Spinal cord (tissue), 10 donors: ENCODE results near the gene TBC1D10A. TPM values are rescaled to one million over a fixed set of nuclear protein-coding genes. Genes with fewer than 3 reads are reported as not detected.
A peak's percentile ranks its signal among the peaks of the same experiment; 100 is the strongest.

ENCODE experiments used
- DNase-seq, 6 donors: peaks; one replicate each; pipeline versions ENCODE4 v3.0.0 to v3.0.0-alpha.2; 2013 to 2015; ENCODE audit warnings: low spot score in 6 of 6, low read depth in 4 of 6
- H3K27ac ChIP-seq: one replicate; pipeline ENCODE4 v1.5.1; 2013; ENCODE audit warnings: low read depth, low read length, control low read depth
- H3K27me3 ChIP-seq: one replicate; pipeline ENCODE4 v1.6.1; 2013; ENCODE audit warnings: low read length; ENCODE audit not compliant: control insufficient read depth, insufficient read depth
- H3K36me3 ChIP-seq: one replicate; pipeline ENCODE4 v1.6.1; 2013; ENCODE audit warnings: low read length; ENCODE audit not compliant: control insufficient read depth, insufficient read depth
- H3K4me1 ChIP-seq: one replicate; pipeline ENCODE4 v1.6.1; 2013; ENCODE audit warnings: low read length; ENCODE audit not compliant: control insufficient read depth, insufficient read depth
- H3K4me3 ChIP-seq: one replicate; pipeline ENCODE4 v1.5.1; 2013; ENCODE audit warnings: low read depth, low read length, control low read depth
- H3K9me3 ChIP-seq: one replicate; pipeline ENCODE4 v1.6.1; 2013; ENCODE audit warnings: low read length; ENCODE audit not compliant: control insufficient read depth, insufficient read depth
- WGBS: methylation state at CpG from one replicate; pipeline ENCODE4 v1.1.5; 2013; ENCODE audit warnings: missing lambda C conversion rate; ENCODE audit not compliant: insufficient coverage; 5-methylcytosine and 5-hydroxymethylcytosine counted together
- polyA plus RNA-seq, 2 donors: library from polyadenylated mRNA; unstranded; fragments of 120-200 nt; gene quantifications; one replicate each; pipeline ENCODE4 v1.2.1, GENCODE V29; 2013; ENCODE audit not compliant: insufficient read length in 2 of 2
- total RNA-seq, 2 donors: library from RNA; depleted of rRNA in 1 of 2; stranded (reverse); fragments of 120-200 nt in 1 of 2; fragments of >200 nt in 1 of 2; gene quantifications; one replicate each; pipeline versions ENCODE4 v1.2.3 to v1.2.4, GENCODE V29; 2013 to 2014
- donor health status: healthy.

Gene TBC1D10A
- total and polyA plus RNA-seq, 4 donors = 9.1 to 24.5 (median 17.2) TPM

DNA sequence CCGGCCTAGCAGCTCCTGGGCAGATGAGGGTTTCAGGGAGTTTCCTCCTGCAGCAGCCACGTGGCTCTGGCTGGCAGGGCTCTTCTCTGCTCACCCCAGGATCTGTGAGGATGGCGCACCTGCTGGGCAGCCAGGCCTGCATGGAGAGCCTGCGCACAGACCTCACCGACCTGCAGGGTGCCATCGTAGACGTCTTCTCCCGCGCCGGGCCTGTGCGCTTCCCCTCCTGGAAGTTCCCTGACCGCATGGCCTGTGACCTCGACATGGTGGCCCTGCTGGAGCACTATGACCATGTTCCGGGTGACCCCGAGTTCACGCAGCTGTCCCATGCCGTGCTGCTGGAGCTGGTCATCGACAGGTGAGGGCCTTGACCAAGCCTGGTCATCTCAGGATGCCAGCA, 39.1 kb upstream of the TBC1D10A start:
- peaks cover 59% of the 10 kb centered on the region for H3K36me3 ChIP-seq
- H3K4me3 ChIP-seq = no peak overlapping the region
- DNase-seq = no peak
- H3K27ac ChIP-seq = no peak overlapping the region
- WGBS = 90% methylated on average over 18 of the region's 18 CpGs
- no peaks in the 10 kb centered on the region for H3K27me3 ChIP-seq
- H3K4me1 ChIP-seq = no peaks in the 10 kb centered on the region
- no peaks in the 10 kb centered on the region for H3K9me3 ChIP-seq

GRCh38 chr22:30362651-30363281, 36.0 kb upstream of the TBC1D10A start:
- no peaks in the 10 kb centered on the region for H3K9me3 ChIP-seq
- peaks cover 37% of the 10 kb centered on the region for H3K36me3 ChIP-seq
- no peak for DNase-seq
- peaks cover 3% of the 10 kb centered on the region for H3K4me1 ChIP-seq
- H3K27ac ChIP-seq = no peak overlapping the region
- no peak overlapping the region for H3K4me3 ChIP-seq
- no peaks in the 10 kb centered on the region for H3K27me3 ChIP-seq
- 64% methylated on average over 7 of the region's 7 CpGs for WGBS

DNA sequence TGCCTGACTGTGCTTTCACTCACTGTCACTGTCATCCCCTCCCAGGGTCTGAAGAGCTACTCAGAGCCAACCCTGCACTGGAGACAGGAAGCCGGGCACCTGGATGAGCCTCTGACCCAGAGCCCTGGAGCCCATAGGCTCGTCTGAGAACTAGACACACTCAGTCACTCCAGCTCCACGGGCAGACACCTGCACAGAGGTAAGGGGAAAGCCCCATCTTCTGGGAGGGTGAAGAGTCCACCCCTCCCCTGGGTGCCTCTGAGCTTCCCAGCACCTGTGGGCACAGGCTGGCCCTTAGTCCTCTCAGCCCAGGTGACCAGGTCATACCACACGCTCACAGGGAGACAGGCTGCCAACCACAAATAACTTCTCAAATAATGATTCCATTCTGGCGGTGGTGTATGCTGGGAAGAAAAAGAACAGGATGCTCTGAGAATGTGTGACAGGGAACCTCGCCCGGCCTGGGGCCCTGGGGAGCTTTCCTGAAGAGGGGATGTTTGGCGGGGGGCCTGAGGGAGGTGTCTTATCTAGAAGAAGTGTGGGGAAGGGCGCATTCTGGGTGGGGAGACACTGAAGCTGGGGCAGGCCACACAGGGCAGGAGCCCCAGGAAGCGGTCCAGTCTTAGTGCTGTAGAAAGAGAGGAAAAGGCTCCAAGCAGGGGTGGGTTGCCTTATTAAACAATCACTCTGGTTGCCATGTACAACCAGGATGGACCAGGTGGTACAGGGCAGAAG, 35.3 kb upstream of the TBC1D10A start:
- Histone ChIP-seq H3K27me3 (no peaks in the 10 kb centered on the region), H3K36me3 (peaks cover 37% of the 10 kb centered on the region), H3K4me1 (peaks cover 9% of the 10 kb centered on the region), H3K9me3 (no peaks in the 10 kb centered on the region), H3K4me3 (no peak overlapping the region), H3K27ac (no peak overlapping the region)
- 81% methylated on average over 8 of the region's 10 CpGs for WGBS
- DNase-seq = no peak

DNA sequence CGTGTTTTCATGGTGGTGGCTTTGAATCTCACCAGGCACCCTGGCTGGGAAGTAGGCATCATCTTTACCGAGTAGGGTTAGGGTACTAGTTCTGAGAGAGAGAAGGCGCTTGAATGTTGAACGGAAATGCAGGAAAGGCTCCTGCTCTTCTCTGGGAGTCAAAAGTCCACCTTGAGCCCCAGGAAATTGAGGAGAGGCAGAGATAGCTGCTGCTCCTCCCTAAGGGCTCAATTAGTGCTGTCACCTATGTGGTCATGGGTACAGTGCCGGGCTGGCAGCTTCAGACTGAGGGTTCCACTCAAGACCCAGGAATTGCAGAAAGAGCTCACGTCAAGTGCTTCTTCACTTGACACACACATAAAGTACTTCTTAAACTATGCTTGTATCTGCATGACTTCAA, 31.8 kb upstream of the TBC1D10A start:
- no peak overlapping the region for H3K27ac ChIP-seq
- WGBS = 85% methylated on average over 6 of the region's 6 CpGs
- H3K27me3 ChIP-seq = no peaks in the 10 kb centered on the region
- DNase-seq = no peak
- peaks cover 26% of the 10 kb centered on the region for H3K4me1 ChIP-seq
- H3K36me3 ChIP-seq = peaks cover 21% of the 10 kb centered on the region
- H3K4me3 ChIP-seq = no peak overlapping the region
- H3K9me3 ChIP-seq = no peaks in the 10 kb centered on the region

DNA sequence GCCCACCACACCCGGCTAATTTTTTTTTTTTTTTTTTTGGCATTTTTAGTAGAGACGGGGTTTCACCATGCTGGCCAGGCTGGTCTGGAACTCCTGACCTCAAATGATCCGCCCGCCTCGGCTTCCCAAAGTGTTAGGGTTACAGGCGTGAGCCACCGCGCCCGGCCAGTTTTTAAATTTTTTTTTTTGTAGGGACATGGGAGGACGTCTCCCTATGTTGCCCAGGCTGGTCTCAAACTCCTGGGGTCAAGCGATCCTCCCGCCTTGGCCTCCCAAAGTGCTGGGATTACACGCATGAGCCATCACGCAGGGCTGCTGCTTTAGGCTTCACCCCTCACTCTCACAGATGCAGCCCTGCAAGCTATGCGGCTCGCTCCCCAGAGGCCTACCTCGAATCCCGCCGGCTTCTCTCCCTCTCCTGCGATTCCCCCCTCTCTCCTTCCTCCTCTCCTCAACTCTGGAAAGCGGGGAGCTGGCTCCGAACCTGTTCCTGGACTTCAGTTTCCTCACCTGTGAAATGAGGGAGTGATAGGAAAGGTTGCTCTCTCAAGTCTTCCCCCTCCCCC, 31.0 kb upstream of the TBC1D10A start:
- DNase-seq = no peak
- Histone ChIP-seq H3K4me3 (no peak overlapping the region), H3K9me3 (no peaks in the 10 kb centered on the region), H3K27me3 (no peaks in the 10 kb centered on the region), H3K4me1 (peaks cover 26% of the 10 kb centered on the region), H3K36me3 (peaks cover 20% of the 10 kb centered on the region), H3K27ac (no peak overlapping the region)
- 42% methylated on average over 8 of the region's 22 CpGs for WGBS

DNA sequence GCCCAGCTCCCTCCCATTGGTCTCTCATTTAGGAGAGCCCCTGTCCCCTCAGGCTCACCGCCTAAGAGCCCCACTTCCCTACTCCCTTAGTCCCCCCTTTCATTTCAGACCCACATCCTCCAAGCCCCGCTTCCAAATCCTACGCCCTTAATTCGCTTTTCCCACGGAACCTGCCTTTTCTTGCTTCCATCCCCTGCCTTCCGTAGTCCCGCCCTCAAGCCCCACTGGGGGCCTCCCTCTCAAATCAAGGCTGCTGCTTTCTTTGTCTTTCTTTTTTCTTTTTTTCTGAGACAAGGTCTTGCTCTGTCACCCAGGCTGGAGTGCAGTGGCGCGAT, 30.5 kb upstream of the TBC1D10A start:
- peaks cover 20% of the 10 kb centered on the region for H3K36me3 ChIP-seq
- H3K4me3 ChIP-seq = peak overlapping the region; percentile 91
- peaks cover 26% of the 10 kb centered on the region for H3K4me1 ChIP-seq
- H3K9me3 ChIP-seq = no peaks in the 10 kb centered on the region
- DNase-seq = no peak
- H3K27me3 ChIP-seq = no peaks in the 10 kb centered on the region
- WGBS = 2% methylated on average over 9 of the region's 9 CpGs
- no peak overlapping the region for H3K27ac ChIP-seq

DNA sequence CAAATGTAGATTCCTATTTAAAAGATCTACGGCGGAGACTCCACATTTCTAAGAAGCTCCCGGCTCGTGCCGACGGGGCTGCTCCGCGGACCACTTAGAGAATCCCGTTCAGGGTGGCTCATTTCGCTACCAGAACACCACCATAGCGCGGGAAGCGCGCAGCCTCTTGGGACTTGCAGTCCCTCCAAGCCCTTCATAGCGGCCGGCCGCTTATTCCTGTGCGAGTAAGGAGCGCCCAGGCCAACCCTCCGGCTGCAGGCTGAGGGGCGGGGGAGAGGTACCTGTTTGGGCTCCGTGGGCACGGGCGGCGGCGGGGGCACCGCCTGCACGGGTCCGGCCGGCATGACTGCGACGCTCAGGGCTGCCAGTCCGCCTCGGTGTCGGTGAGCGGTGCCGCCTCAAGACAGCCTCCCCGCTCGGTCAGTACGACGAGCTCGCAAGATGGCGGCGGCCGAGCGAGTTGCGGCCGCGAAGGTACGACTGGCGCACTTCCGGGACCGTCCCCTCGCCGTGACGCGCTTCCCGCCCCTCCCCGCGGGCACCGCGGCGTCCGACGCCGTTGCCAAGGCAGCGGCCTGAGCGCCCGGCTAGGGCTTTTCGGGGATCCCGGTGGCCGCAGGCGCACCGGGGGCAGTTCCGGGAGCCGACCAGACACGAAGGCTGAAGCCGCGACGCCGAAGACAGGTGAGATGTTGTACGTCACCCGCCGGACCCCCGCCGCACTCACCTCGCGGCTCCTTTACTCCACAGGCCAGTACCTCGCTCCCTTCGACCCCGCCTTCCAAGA, 29.9 kb upstream of the TBC1D10A start, which contains the start of the genes CCDC157 and SF3A1:
CCDC157 (plus strand) TSS at position 559 of the 787 bp plus-strand sequence. CDS start 8,994 bp downstream, outside the sequence.
SF3A1 (minus strand) TSS at position 446 of the 787 bp plus-strand sequence; CDS start at position 344, 102 bp downstream.
- H3K4me3 ChIP-seq = peak within 1 kb of the TSS; percentile 91
- no peaks in the 10 kb centered on the region for H3K9me3 ChIP-seq
- peak; percentile 79 to 97 (median 86) for DNase-seq
- peaks cover 26% of the 10 kb centered on the region for H3K4me1 ChIP-seq
- peak within 1 kb of the TSS; percentile 86 for H3K27ac ChIP-seq
- H3K27me3 ChIP-seq = no peaks in the 10 kb centered on the region
- H3K36me3 ChIP-seq = peaks cover 20% of the 10 kb centered on the region
- WGBS = under 1% methylated on average over 91 of the region's 91 CpGs

DNA sequence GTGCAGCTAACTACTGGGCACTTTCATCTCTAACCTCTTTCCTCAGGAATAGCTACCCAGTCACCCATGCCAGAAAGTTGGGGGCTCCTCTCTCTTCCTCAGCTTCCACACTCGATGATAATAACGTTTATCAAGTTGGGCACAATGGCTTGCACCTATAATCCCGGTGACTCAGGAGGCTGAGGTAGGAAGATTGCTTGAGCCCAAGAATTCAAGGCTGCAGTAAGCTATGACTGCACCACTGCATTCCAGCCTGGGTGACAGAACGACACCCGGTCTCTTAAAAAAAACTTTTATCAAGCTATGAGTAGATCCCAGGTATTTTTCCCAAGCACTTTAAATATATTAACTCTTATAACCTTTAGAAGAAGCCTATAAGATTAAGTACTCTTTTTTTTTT, 27.9 kb upstream of the TBC1D10A start:
- peaks cover 33% of the 10 kb centered on the region for H3K36me3 ChIP-seq
- no peaks in the 10 kb centered on the region for H3K9me3 ChIP-seq
- 100% methylated on average over 1 of the region's 5 CpGs for WGBS
- no peak overlapping the region for H3K27ac ChIP-seq
- DNase-seq = no peak
- no peak overlapping the region for H3K4me3 ChIP-seq
- H3K27me3 ChIP-seq = no peaks in the 10 kb centered on the region
- H3K4me1 ChIP-seq = peaks cover 26% of the 10 kb centered on the region

DNA sequence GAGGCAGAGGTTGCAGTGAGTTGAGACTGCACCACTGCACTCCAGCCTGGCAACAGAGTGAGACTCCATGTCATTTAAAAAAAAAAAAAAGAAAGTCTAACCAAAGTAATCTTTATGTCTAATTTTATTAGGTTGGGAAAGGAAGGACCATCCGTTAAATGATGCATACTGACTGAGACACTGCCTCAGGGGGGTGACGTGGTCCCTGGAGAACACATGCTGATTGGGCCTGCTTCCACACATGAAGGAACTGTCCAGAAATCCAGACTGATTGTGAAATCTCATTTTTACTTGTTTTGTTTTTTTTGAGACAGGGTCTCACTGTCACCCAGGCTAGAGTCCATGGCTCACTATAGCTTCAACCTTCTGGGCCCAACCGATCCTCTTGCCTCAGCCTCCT, 24.5 kb upstream of the TBC1D10A start:
- Histone ChIP-seq H3K4me1 (peaks cover 15% of the 10 kb centered on the region), H3K36me3 (peaks cover 57% of the 10 kb centered on the region), H3K27ac (no peak overlapping the region), H3K4me3 (no peak overlapping the region), H3K9me3 (no peaks in the 10 kb centered on the region), H3K27me3 (no peaks in the 10 kb centered on the region)
- no peak for DNase-seq
- WGBS = 100% methylated on average over 3 of the region's 3 CpGs
